Loucy (cell line): Measurements from ENCODE around the gene MN1.

Experiments used
- CTCF ChIP-seq: fragments of 200-600 bp; sonication (generic); conservative IDR thresholded peaks from 2 replicates; pipeline ENCODE4 v1.5.1; 2014; ENCODE audit warnings: mild to moderate bottlenecking, antibody characterized with exemption, low read length
- EZH2phosphoT487 ChIP-seq: fragments of 200-600 bp; IDR thresholded peaks from 2 replicates; pipeline ENCODE4 v1.6.1; 2018; ENCODE audit warnings: antibody characterized with exemption, mild to moderate bottlenecking, moderate library complexity, borderline replicate concordance

- TF ChIP-seq CTCF, result no peak
- no peak for TF ChIP-seq EZH2phosphoT487
These were observed 42.7 kb upstream of the MN1 start for GRCh38 chr22:27844256-27844655.
